Glutamatergic neuron (in vitro differentiated cells): Measurements from ENCODE around the gene TTYH2. TPM values are rescaled to one million over a fixed set of nuclear protein-coding genes. Genes with fewer than 3 reads are reported as not detected.

Source experiments
- DNase-seq: peaks from one replicate; pipeline ENCODE4 v3.0.0; 2022
- H3K27ac Mint-ChIP-seq: one replicate; pipeline ENCODE4 v1.8.0; 2020; ENCODE audit warnings: mild to moderate bottlenecking, mixed read lengths, inconsistent platforms; ENCODE audit not compliant: unreplicated experiment
- H3K27me3 Mint-ChIP-seq: one replicate; pipeline ENCODE4 v1.8.0; 2020; ENCODE audit warnings: mild to moderate bottlenecking, moderate library complexity, mixed read lengths, inconsistent platforms; ENCODE audit not compliant: unreplicated experiment
- H3K36me3 Mint-ChIP-seq: one replicate; pipeline ENCODE4 v1.8.0; 2020; ENCODE audit warnings: mild to moderate bottlenecking, mixed read lengths, inconsistent platforms; ENCODE audit not compliant: unreplicated experiment
- H3K4me1 Mint-ChIP-seq: one replicate; pipeline ENCODE4 v1.8.0; 2020; ENCODE audit warnings: mild to moderate bottlenecking, low read depth, mixed read lengths, inconsistent platforms; ENCODE audit not compliant: unreplicated experiment
- H3K4me3 Mint-ChIP-seq: one replicate; pipeline ENCODE4 v1.8.0; 2020; ENCODE audit warnings: mild to moderate bottlenecking, mixed read lengths, inconsistent platforms; ENCODE audit not compliant: unreplicated experiment
- H3K9me3 Mint-ChIP-seq: one replicate; pipeline ENCODE4 v1.8.0; 2020; ENCODE audit warnings: mild to moderate bottlenecking, moderate library complexity, mixed read lengths, inconsistent platforms; ENCODE audit not compliant: unreplicated experiment
- CTCF ChIP-seq: fragments of 200-600 bp; sonication (generic); IDR thresholded peaks from one replicate; pipeline ENCODE4 v1.5.0; 2021; ENCODE audit not compliant: partially characterized antibody, unreplicated experiment
- total RNA-seq: library from RNA; stranded (reverse); fragmentation: NEBNext Ultra II Directional; extraction: Animal tissue kit (Norgen Biotek cat#: 25700); gene quantifications from one replicate; pipeline ENCODE4 v1.2.1, GENCODE V29; 2021; ENCODE audit not compliant: unreplicated experiment

Gene TTYH2
- total RNA-seq, 1 donor from 2014 or later = 121 TPM

- TF ChIP-seq CTCF = no peak
- Mint-ChIP-seq H3K9me3 (peaks cover 8% of the 10 kb centered on the region), H3K27ac (peak overlapping the region; percentile 97), H3K4me1 (peaks cover 31% of the 10 kb centered on the region), H3K27me3 (peaks cover 10% of the 10 kb centered on the region), H3K36me3 (no peaks in the 10 kb centered on the region), H3K4me3 (peak overlapping the region; percentile 99)
- no peak for DNase-seq
Observed at GRCh38 chr17:74202938-74203337, 10.4 kb upstream of the TTYH2 start.

GRCh38 chr17:74203439-74204240 lies 9.7 kb upstream of the TTYH2 start, which contains the start of gene RPL38:
Gene RPL38, plus strand, starts transcription at chr17:74203678. Its CDS starts 278 bp downstream, at chr17:74203956.
- peaks cover 6% of the 10 kb centered on the region for H3K9me3 Mint-ChIP-seq
- peaks cover 9% of the 10 kb centered on the region for H3K27me3 Mint-ChIP-seq
- DNase-seq = peak; percentile 99
- H3K4me3 Mint-ChIP-seq = peak within 1 kb of the TSS; percentile 99
- TF ChIP-seq CTCF = peak; percentile 93
- H3K27ac Mint-ChIP-seq = peak within 1 kb of the TSS; percentile 97
- peaks cover 27% of the 10 kb centered on the region for H3K4me1 Mint-ChIP-seq
- no peaks in the 10 kb centered on the region for H3K36me3 Mint-ChIP-seq

- no peak for TF ChIP-seq CTCF
- H3K27ac Mint-ChIP-seq = peak overlapping the region; percentile 97
- H3K27me3 Mint-ChIP-seq = peaks cover 7% of the 10 kb centered on the region
- peak overlapping the region; percentile 99 for H3K4me3 Mint-ChIP-seq
- peaks cover 6% of the 10 kb centered on the region for H3K9me3 Mint-ChIP-seq
- no peak for DNase-seq
- H3K4me1 Mint-ChIP-seq = peaks cover 30% of the 10 kb centered on the region
- no peaks in the 10 kb centered on the region for H3K36me3 Mint-ChIP-seq
Observed at GRCh38 chr17:74204474-74204873, 8.9 kb upstream of the TTYH2 start.

GRCh38 chr17:74205274-74205673 lies 8.1 kb upstream of the TTYH2 start:
- no peaks in the 10 kb centered on the region for H3K36me3 Mint-ChIP-seq
- DNase-seq = no peak
- peak overlapping the region; percentile 68 for H3K4me3 Mint-ChIP-seq
- TF ChIP-seq CTCF = no peak
- H3K4me1 Mint-ChIP-seq = peaks cover 32% of the 10 kb centered on the region
- peaks cover 9% of the 10 kb centered on the region for H3K27me3 Mint-ChIP-seq
- H3K27ac Mint-ChIP-seq = peak overlapping the region; percentile 59
- peaks cover 8% of the 10 kb centered on the region for H3K9me3 Mint-ChIP-seq

GRCh38 chr17:74206332-74206818 lies 7.0 kb upstream of the TTYH2 start:
- peaks cover 12% of the 10 kb centered on the region for H3K27me3 Mint-ChIP-seq
- no peaks in the 10 kb centered on the region for H3K36me3 Mint-ChIP-seq
- H3K4me3 Mint-ChIP-seq = peak overlapping the region; percentile 44
- H3K4me1 Mint-ChIP-seq = peaks cover 40% of the 10 kb centered on the region
- DNase-seq = no peak
- no peak for TF ChIP-seq CTCF
- peaks cover 12% of the 10 kb centered on the region for H3K9me3 Mint-ChIP-seq
- peak overlapping the region; percentile 28 for H3K27ac Mint-ChIP-seq
